Measurements from ENCODE around the gene SLC27A1.

The SLC27A1 gene

GRCh38 chr19:17454576-17455071 is 15.7 kb upstream of the SLC27A1 start:
- Histone ChIP-seq H3K27ac (ENCODE audit: low read length) (no peak overlapping the region), H3K36me3 (replicated peaks; ENCODE audit: insufficient read depth, low read length) (no peaks in the 10 kb centered on the region), H2AFZ (ENCODE audit: low read length) (no peak overlapping the region), H3K79me2 (ENCODE audit: low read length) (no peaks in the 10 kb centered on the region), H3F3A (ENCODE audit: insufficient read depth, low read length) (no peaks in the 10 kb centered on the region), H3K4me3 (ENCODE audit: low read length) (no peak overlapping the region), H3K9ac (ENCODE audit: low read length) (no peak overlapping the region), H4K20me1 (ENCODE audit: insufficient read depth, low read length) (no peaks in the 10 kb centered on the region), H3K4me1 (ENCODE audit: low read length) (peaks cover 9% of the 10 kb centered on the region), H3K9me2 (replicated peaks; ENCODE audit: insufficient read depth, low read length) (no peaks in the 10 kb centered on the region), H3K9me3 (replicated peaks; ENCODE audit: insufficient read depth, low read length) (no peaks in the 10 kb centered on the region), H3K27me3 (replicated peaks; ENCODE audit: insufficient read depth, low read length) (peaks cover 43% of the 10 kb centered on the region), H3K4me2 (ENCODE audit: low read depth, low read length) (no peak overlapping the region)
- no peak for TF ChIP-seq EZH2 (optimal IDR thresholded peaks at IDR 0.05; ENCODE audit: low read depth, low read length)
- no peak for TF ChIP-seq CTCF (IDR thresholded peaks at IDR 0.05; ENCODE audit: low read length)
- no peak for TF ChIP-seq EZH2phosphoT487 (IDR thresholded peaks at IDR 0.05; ENCODE audit: low read length)
- no peak for DNase-seq

GRCh38 chr19:17455308-17456123 is 14.8 kb upstream of the SLC27A1 start:
- H3K4me3 ChIP-seq (ENCODE audit: low read length): no peak overlapping the region
- H3K4me2 ChIP-seq (ENCODE audit: low read depth, low read length): no peak overlapping the region
- H3K4me1 ChIP-seq (ENCODE audit: low read length): peaks cover 5% of the 10 kb centered on the region; the same call in 1 of the 2 replicates
- H3K27ac ChIP-seq (ENCODE audit: low read length): no peak overlapping the region
- no peaks in the 10 kb centered on the region for H3F3A ChIP-seq (ENCODE audit: insufficient read depth, low read length)
- no peaks in the 10 kb centered on the region for H4K20me1 ChIP-seq (ENCODE audit: insufficient read depth, low read length)
- no peak overlapping the region for H2AFZ ChIP-seq (ENCODE audit: low read length)
- peaks cover 44% of the 10 kb centered on the region for H3K27me3 ChIP-seq (replicated peaks; ENCODE audit: insufficient read depth, low read length)
- no peak overlapping the region for H3K9ac ChIP-seq (ENCODE audit: low read length)
- DNase-seq: no peak
- H3K9me2 ChIP-seq (replicated peaks; ENCODE audit: insufficient read depth, low read length): no peaks in the 10 kb centered on the region
- TF ChIP-seq EZH2 (optimal IDR thresholded peaks at IDR 0.05; ENCODE audit: low read depth, low read length): no peak
- TF ChIP-seq EZH2phosphoT487 (IDR thresholded peaks at IDR 0.05; ENCODE audit: low read length): no peak
- TF ChIP-seq CTCF (IDR thresholded peaks at IDR 0.05; ENCODE audit: low read length): no peak
- no peaks in the 10 kb centered on the region for H3K9me3 ChIP-seq (replicated peaks; ENCODE audit: insufficient read depth, low read length)
- H3K36me3 ChIP-seq (replicated peaks; ENCODE audit: insufficient read depth, low read length): no peaks in the 10 kb centered on the region
- no peaks in the 10 kb centered on the region for H3K79me2 ChIP-seq (ENCODE audit: low read length)

GRCh38 chr19:17456127-17456526 is 14.2 kb upstream of the SLC27A1 start:
- H3K9me3 ChIP-seq (replicated peaks; ENCODE audit: insufficient read depth, low read length): no peaks in the 10 kb centered on the region
- H2AFZ ChIP-seq (ENCODE audit: low read length): no peak overlapping the region
- DNase-seq: no peak
- no peaks in the 10 kb centered on the region for H3F3A ChIP-seq (ENCODE audit: insufficient read depth, low read length)
- no peak overlapping the region for H3K9ac ChIP-seq (ENCODE audit: low read length)
- no peaks in the 10 kb centered on the region for H3K79me2 ChIP-seq (ENCODE audit: low read length)
- H3K9me2 ChIP-seq (replicated peaks; ENCODE audit: insufficient read depth, low read length): no peaks in the 10 kb centered on the region
- H3K4me1 ChIP-seq (ENCODE audit: low read length): peaks cover 5% of the 10 kb centered on the region; the same call in 1 of the 2 replicates
- no peak for TF ChIP-seq EZH2phosphoT487 (IDR thresholded peaks at IDR 0.05; ENCODE audit: low read length)
- no peak for TF ChIP-seq CTCF (IDR thresholded peaks at IDR 0.05; ENCODE audit: low read length)
- no peak for TF ChIP-seq EZH2 (optimal IDR thresholded peaks at IDR 0.05; ENCODE audit: low read depth, low read length)
- no peaks in the 10 kb centered on the region for H3K36me3 ChIP-seq (replicated peaks; ENCODE audit: insufficient read depth, low read length)
- H4K20me1 ChIP-seq (ENCODE audit: insufficient read depth, low read length): no peaks in the 10 kb centered on the region
- H3K27me3 ChIP-seq (replicated peaks; ENCODE audit: insufficient read depth, low read length): peaks cover 50% of the 10 kb centered on the region
- no peak overlapping the region for H3K4me3 ChIP-seq (ENCODE audit: low read length)
- H3K4me2 ChIP-seq (ENCODE audit: low read depth, low read length): no peak overlapping the region
- no peak overlapping the region for H3K27ac ChIP-seq (ENCODE audit: low read length)

All from MM.1S (cell line).